Keratinocyte (primary cell): Measurements from ENCODE around the gene CEACAM6. TPM values are rescaled to one million over a fixed set of nuclear protein-coding genes. Genes with fewer than 3 reads are reported as not detected.

Experiments used
- DNase-seq: peaks from one replicate; pipeline ENCODE4 v3.0.0-alpha.2; 2011; ENCODE audit warnings: low read depth, missing footprints, low spot score
- FAIRE-seq: peaks from 2 replicates; lab custom pipeline; 2011; peaks lifted over from hg19 to GRCh38; lab: Jason Lieb, UNC
- H2AFZ ChIP-seq: 2 replicates; pipeline ENCODE4 v1.6.0; 2012; ENCODE audit warnings: low read length, control low read depth, inconsistent platforms; ENCODE audit not compliant: control insufficient read depth
- H3K27ac ChIP-seq: 2 replicates; pipeline ENCODE4 v1.5.1; 2011; ENCODE audit warnings: low read length; ENCODE audit not compliant: control insufficient read depth, insufficient read depth
- H3K27me3 ChIP-seq: 3 replicates; pipeline ENCODE4 v1.6.0; 2011; ENCODE audit warnings: low read length; ENCODE audit not compliant: control insufficient read depth, insufficient read depth; ENCODE audit errors: extremely low read depth
- H3K36me3 ChIP-seq, 2 experiments: 2 replicates in 1 of 2; 3 replicates in 1 of 2; pipeline ENCODE4 v1.5.1; 2011; ENCODE audit warnings: low read length in 2 of 2, mild to moderate bottlenecking in 1 of 2; ENCODE audit not compliant: control insufficient read depth in 2 of 2, insufficient read depth in 2 of 2; ENCODE audit errors: extremely low read depth in 1 of 2
- H3K4me1 ChIP-seq: 3 replicates; pipeline ENCODE4 v1.5.1; 2011; ENCODE audit warnings: low read length; ENCODE audit not compliant: control insufficient read depth, insufficient read depth; ENCODE audit errors: extremely low read depth
- H3K4me2 ChIP-seq: 3 replicates; pipeline ENCODE4 v1.6.0; 2011; ENCODE audit warnings: low read depth, low read length; ENCODE audit not compliant: control insufficient read depth, insufficient read depth; ENCODE audit errors: extremely low read depth
- H3K4me3 ChIP-seq, 3 experiments: fragments of 200-600 bp in 1 of 3; sonication (generic) in 1 of 3; 2 replicates in 2 of 3; 3 replicates in 1 of 3; pipeline ENCODE4 v1.5.1; 2011 to 2016; ENCODE audit warnings: low read length in 3 of 3, mild to moderate bottlenecking in 3 of 3, control low read depth in 2 of 3, inconsistent platforms in 1 of 3, low read depth in 1 of 3, mixed read lengths in 1 of 3, mixed run types in 1 of 3, moderate library complexity in 1 of 3; ENCODE audit not compliant: control insufficient read depth in 2 of 3, insufficient read depth in 2 of 3; ENCODE audit errors: extremely low read depth in 1 of 3
- H3K79me2 ChIP-seq: 2 replicates; pipeline ENCODE4 v1.6.0; 2012; ENCODE audit warnings: low read length; ENCODE audit not compliant: control insufficient read depth, insufficient read depth
- H3K9ac ChIP-seq: 3 replicates; pipeline ENCODE4 v1.6.0; 2011; ENCODE audit warnings: low read length; ENCODE audit not compliant: control insufficient read depth, insufficient read depth; ENCODE audit errors: extremely low read depth
- H3K9me1 ChIP-seq: 3 replicates; pipeline ENCODE4 v1.6.0; 2011; ENCODE audit warnings: low read length; ENCODE audit not compliant: control insufficient read depth, insufficient read depth; ENCODE audit errors: extremely low read depth
- H3K9me3 ChIP-seq: 2 replicates; pipeline ENCODE4 v1.5.1; 2012; ENCODE audit warnings: low read depth, low read length; ENCODE audit not compliant: control insufficient read depth
- H4K20me1 ChIP-seq: 3 replicates; pipeline ENCODE4 v1.6.0; 2011; ENCODE audit warnings: low read length; ENCODE audit not compliant: control insufficient read depth, insufficient read depth; ENCODE audit errors: extremely low read depth
- CTCF ChIP-seq, 3 experiments: IDR thresholded peaks in 1 of 3; conservative IDR thresholded peaks in 1 of 3; optimal IDR thresholded peaks in 1 of 3; 2 replicates in 2 of 3; 3 replicates in 1 of 3; pipeline versions ENCODE3 to v1.5.1; 2011; ENCODE audit warnings: low read length in 3 of 3, mild to moderate bottlenecking in 3 of 3, moderate library complexity in 2 of 3, control low read depth in 1 of 3, inconsistent platforms in 1 of 3; ENCODE audit not compliant: insufficient read depth in 2 of 3; ENCODE audit errors: extremely low read depth in 1 of 3
- EZH2 ChIP-seq: IDR thresholded peaks from one replicate; pipeline ENCODE4 v1.6.1; 2012; ENCODE audit warnings: inconsistent platforms, mild to moderate bottlenecking, low read length, moderate library complexity
- dilution Hi-C: fragments of 300-500 bp; cut with MboI; formaldehyde crosslinking; loops from one replicate; pipeline ENCODE4 v1.7.0; 2020; ENCODE audit warnings: low sequenced_read_pairs; ENCODE audit not compliant: extremely low pct_ligation_motif_present
- polyA plus RNA-seq, 5 experiments: library from polyadenylated mRNA; depleted of rRNA in 3 of 5; stranded (reverse) in 3 of 5; stranded (forward) in 1 of 5; unstranded in 1 of 5; fragments of >200 nt; gene quantifications; 1 replicate in 1 of 5; 2 replicates in 3 of 5; 3 replicates in 1 of 5; pipeline versions ENCODE4 v1.2.1 to v1.2.3, GENCODE V29; 2011 to 2012; ENCODE audit warnings: missing spikeins in 2 of 5, low read depth in 1 of 5, low replicate concordance in 1 of 5

Gene CEACAM6
- polyA plus RNA-seq, 1 donor (not counting 4 experiments of a cell fraction or from before 2014, with no cell fraction given), result 1.00 TPM

GRCh38 chr19:41714598-41714997 is 40.7 kb upstream of the CEACAM6 start:
- Histone ChIP-seq H3K36me3 (no peaks in the 10 kb centered on the region), H3K9ac (no peak overlapping the region), H3K27ac (no peak overlapping the region), H3K9me3 (no peaks in the 10 kb centered on the region), H2AFZ (no peak overlapping the region), H3K4me2 (no peak overlapping the region), H3K9me1 (no peaks in the 10 kb centered on the region), H3K79me2 (no peaks in the 10 kb centered on the region), H3K4me1 (no peaks in the 10 kb centered on the region), H3K27me3 (no peaks in the 10 kb centered on the region), H4K20me1 (no peaks in the 10 kb centered on the region), H3K4me3 (no peak overlapping the region)
- no peak for DNase-seq
- no peak for TF ChIP-seq CTCF (optimal IDR thresholded peaks at IDR 0.05 in 1 of 3, IDR thresholded peaks at IDR 0.05 in 1 of 3, conservative IDR thresholded peaks at IDR 0.05 in 1 of 3; ENCODE audit: extremely low read depth in 1 of 3, insufficient read depth in 2 of 3, low read length in 3 of 3)
- TF ChIP-seq EZH2, result no peak
- FAIRE-seq, result no peak
- dilution Hi-C loops, result no loop called here

GRCh38 chr19:41718761-41719160 is 36.6 kb upstream of the CEACAM6 start:
- Histone ChIP-seq H4K20me1 (no peaks in the 10 kb centered on the region), H3K79me2 (no peaks in the 10 kb centered on the region), H3K4me2 (no peak overlapping the region), H3K9me1 (no peaks in the 10 kb centered on the region), H3K27me3 (peaks cover 4% of the 10 kb centered on the region), H3K9ac (no peak overlapping the region), H2AFZ (no peak overlapping the region), H3K36me3 (no peaks in the 10 kb centered on the region), H3K27ac (no peak overlapping the region), H3K4me1 (no peaks in the 10 kb centered on the region), H3K4me3 (no peak overlapping the region), H3K9me3 (no peaks in the 10 kb centered on the region)
- dilution Hi-C loops, result no loop called here
- no peak for FAIRE-seq
- DNase-seq, result no peak
- TF ChIP-seq EZH2 (no peak), CTCF (optimal IDR thresholded peaks at IDR 0.05 in 1 of 3, IDR thresholded peaks at IDR 0.05 in 1 of 3, conservative IDR thresholded peaks at IDR 0.05 in 1 of 3; ENCODE audit: extremely low read depth in 1 of 3, insufficient read depth in 2 of 3, low read length in 3 of 3) (no peak)
